HG03457 (cell line): ENCODE results near the gene NDUFS1.
A peak's percentile ranks its signal among the peaks of the same experiment; 100 is the strongest.
"Not testable (repeated sequence)": the region's sequence is repeated elsewhere in the genome, so short reads cannot be mapped to it uniquely, and the experiment has no call there.

Experiments
- ATAC-seq: cut with Tn5 transposase; IDR thresholded peaks from one replicate; pipeline ENCODE4 v1.9.1; 2021; ENCODE audit warnings: moderate number of reproducible peaks; ENCODE audit not compliant: unreplicated experiment

Gene NDUFS1

GRCh38 chr2:206105541-206105940, 53.7 kb downstream of the NDUFS1 start:
- no peak for ATAC-seq

GRCh38 chr2:206105038-206105437, 54.2 kb downstream of the NDUFS1 start:
- no peak for ATAC-seq

GRCh38 chr2:206098872-206099271, 60.4 kb downstream of the NDUFS1 start:
- not testable (repeated sequence) for ATAC-seq

GRCh38 chr2:206098471-206098870, 60.8 kb downstream of the NDUFS1 start:
- no peak for ATAC-seq

- ATAC-seq, result no peak
Measured at GRCh38 chr2:206096876-206097275, 62.4 kb downstream of the NDUFS1 start.

GRCh38 chr2:206095536-206096332, 63.5 kb downstream of the NDUFS1 start:
- ATAC-seq, result no peak

- no peak for ATAC-seq
Measured at GRCh38 chr2:206092297-206092696, 66.9 kb downstream of the NDUFS1 start.

GRCh38 chr2:206088248-206088647, 71.0 kb downstream of the NDUFS1 start:
- ATAC-seq, result no peak

GRCh38 chr2:206086716-206087350, 72.4 kb downstream of the NDUFS1 start:
- ATAC-seq, result no peak

- peak; percentile 91 for ATAC-seq
Measured at GRCh38 chr2:206085742-206086445, 73.3 kb downstream of the NDUFS1 start, which contains the start of gene INO80D. Gene INO80D, minus strand, starts transcription at chr2:206086174. Its CDS starts 23,158 bp downstream, at chr2:206063016.

- ATAC-seq, result peak; percentile 11
Measured at GRCh38 chr2:206084870-206085741, 74.1 kb downstream of the NDUFS1 start.

- ATAC-seq, result no peak
Measured at GRCh38 chr2:206084439-206084869, 74.8 kb downstream of the NDUFS1 start.

GRCh38 chr2:206083602-206084438, 75.4 kb downstream of the NDUFS1 start:
- ATAC-seq, result no peak

GRCh38 chr2:206082298-206082843, 76.9 kb downstream of the NDUFS1 start:
- no peak for ATAC-seq

- no peak for ATAC-seq
Measured at GRCh38 chr2:206080927-206081326, 78.3 kb downstream of the NDUFS1 start.

- ATAC-seq, result no peak
Measured at GRCh38 chr2:206079699-206080465, 79.4 kb downstream of the NDUFS1 start.

GRCh38 chr2:206077879-206078278, 81.4 kb downstream of the NDUFS1 start:
- ATAC-seq, result not testable (repeated sequence)

- no peak for ATAC-seq
Measured at GRCh38 chr2:206075113-206075512, 84.1 kb downstream of the NDUFS1 start.

- no peak for ATAC-seq
Measured at GRCh38 chr2:206071807-206072206, 87.4 kb downstream of the NDUFS1 start.
